SK-N-SH (cell line): ENCODE data around the gene MACROD2.

Experiments
- EZH2phosphoT487 ChIP-seq: fragments of 200-600 bp; sonication (generic); IDR thresholded peaks from 2 replicates; pipeline ENCODE4 v1.6.1; 2017; ENCODE audit warnings: low read depth, mixed run types, mild to moderate bottlenecking, antibody characterized with exemption, moderate library complexity, borderline replicate concordance
- JUND ChIP-seq: IDR thresholded peaks from 2 replicates; pipeline ENCODE4 v1.4.0; 2012
- POLR2AphosphoS5 ChIP-seq: IDR thresholded peaks from 2 replicates; pipeline ENCODE4 v1.6.1; 2012; ENCODE audit warnings: low read depth, low read length
- TCF12 ChIP-seq: IDR thresholded peaks from 2 replicates; pipeline ENCODE4 v1.4.0; 2012
- TEAD4 ChIP-seq: IDR thresholded peaks from 2 replicates; pipeline ENCODE4 v1.4.0; 2012; ENCODE audit warnings: mild to moderate bottlenecking, borderline replicate concordance; ENCODE audit not compliant: insufficient read depth
- TF ChIP-seq, protein P1 (sequence below): fragments of 200-600 bp; sonication (generic); IDR thresholded peaks from 2 replicates; pipeline ENCODE4 v1.6.1; 2017; ENCODE audit warnings: antibody characterized with exemption, mild to moderate bottlenecking, moderate library complexity

DNA sequence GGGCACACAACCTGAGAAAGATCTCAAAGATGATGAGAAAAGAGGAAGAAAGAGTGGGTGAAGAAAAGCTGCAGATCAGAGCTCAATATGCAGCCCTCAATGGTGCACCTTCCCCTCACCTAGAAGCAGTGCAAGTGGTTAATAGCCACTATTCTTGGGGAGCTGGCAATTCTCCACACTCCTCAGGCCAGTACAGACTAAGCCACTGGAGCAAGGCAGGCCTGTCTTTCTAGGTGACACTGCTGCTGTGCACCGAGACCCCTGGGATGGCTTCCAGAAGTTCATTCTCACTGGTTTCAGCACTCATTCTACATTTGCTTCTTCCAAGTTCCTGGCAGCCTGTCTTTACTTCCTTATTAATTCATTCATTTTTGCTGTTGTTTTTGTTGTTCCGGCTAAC lies 1604.6 kb downstream of the MACROD2 start:
- TF ChIP-seq, protein P1, sequence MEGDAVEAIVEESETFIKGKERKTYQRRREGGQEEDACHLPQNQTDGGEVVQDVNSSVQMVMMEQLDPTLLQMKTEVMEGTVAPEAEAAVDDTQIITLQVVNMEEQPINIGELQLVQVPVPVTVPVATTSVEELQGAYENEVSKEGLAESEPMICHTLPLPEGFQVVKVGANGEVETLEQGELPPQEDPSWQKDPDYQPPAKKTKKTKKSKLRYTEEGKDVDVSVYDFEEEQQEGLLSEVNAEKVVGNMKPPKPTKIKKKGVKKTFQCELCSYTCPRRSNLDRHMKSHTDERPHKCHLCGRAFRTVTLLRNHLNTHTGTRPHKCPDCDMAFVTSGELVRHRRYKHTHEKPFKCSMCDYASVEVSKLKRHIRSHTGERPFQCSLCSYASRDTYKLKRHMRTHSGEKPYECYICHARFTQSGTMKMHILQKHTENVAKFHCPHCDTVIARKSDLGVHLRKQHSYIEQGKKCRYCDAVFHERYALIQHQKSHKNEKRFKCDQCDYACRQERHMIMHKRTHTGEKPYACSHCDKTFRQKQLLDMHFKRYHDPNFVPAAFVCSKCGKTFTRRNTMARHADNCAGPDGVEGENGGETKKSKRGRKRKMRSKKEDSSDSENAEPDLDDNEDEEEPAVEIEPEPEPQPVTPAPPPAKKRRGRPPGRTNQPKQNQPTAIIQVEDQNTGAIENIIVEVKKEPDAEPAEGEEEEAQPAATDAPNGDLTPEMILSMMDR: no peak
- no peak for TF ChIP-seq TCF12
- TF ChIP-seq TEAD4: no peak
- no peak for TF ChIP-seq EZH2phosphoT487
- no peak for TF ChIP-seq JUND
- TF ChIP-seq POLR2AphosphoS5: no peak
